ENCODE measurements around the gene CADM1.

The CADM1 gene

DNA sequence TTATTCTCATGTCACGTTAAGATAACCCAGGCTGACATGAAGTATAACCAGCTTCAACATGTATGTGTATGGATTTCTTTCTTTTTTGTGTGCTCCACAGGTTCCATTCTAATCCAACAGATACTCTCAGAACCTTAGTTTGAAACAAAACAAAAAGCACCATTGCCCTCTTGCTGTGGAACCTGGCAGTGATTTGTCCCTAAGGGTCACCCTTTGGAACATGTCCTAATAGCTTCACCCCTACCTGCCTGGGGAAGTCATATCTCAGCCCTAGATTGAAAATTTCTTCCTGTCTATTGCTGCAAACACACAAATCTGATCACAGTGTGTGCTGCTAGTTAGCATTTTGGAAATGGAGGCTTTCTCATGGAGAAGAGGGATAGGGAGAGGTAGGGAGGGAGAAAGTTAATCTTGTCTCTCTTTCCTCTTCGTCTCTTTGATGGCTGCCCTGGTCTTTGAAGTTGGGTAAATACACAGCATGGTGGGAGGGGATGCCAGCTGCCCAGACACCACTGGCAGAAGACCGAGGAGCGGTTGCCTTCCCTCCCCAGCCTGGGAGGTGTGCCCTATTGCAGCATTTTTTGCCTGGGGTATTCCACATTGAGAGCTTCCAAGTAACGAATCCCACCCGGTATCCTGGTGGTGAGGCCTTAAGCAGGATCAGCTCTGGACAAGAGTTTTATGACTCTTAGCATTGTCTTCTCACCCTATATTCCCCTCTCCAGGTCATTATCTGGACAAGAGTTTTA is 11.6 kb upstream of the CADM1 start:
- DNase-seq (ENCODE audit: low read depth): no peak

DNA sequence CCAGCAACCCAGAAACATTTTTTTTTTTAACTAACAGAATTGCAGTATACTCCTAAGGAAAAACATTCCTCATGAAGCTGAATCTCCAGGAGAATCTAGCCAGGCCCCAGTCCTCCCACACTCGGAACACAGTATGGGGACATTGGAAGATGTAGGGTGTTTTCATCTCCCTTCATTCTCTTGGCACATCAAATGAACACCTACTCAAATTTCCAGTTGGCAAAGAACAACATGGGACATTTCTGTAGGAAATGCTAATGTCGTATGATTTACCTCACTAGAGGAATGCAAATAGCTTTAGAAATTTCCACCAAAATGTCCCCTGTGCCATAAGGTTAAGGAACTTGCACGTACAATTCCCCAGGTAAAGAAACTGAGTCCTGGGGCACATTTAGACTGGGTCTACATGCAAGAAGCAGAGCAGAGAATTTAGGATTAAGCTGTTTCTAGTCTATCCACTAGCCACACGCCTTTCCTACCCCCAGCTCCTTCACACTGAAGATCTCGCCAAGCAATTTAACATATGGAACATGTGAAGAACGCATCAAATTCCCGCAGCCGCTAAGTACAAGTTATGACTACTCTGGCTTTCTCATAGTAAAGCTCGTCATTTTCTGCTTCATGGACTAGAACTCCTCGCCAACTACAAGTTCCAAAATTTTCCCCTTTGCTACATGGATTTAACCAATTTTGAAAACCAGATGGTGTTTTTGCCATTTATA is 2.9 kb upstream of the CADM1 start:
- DNase-seq (ENCODE audit: low read depth): no peak

DNA sequence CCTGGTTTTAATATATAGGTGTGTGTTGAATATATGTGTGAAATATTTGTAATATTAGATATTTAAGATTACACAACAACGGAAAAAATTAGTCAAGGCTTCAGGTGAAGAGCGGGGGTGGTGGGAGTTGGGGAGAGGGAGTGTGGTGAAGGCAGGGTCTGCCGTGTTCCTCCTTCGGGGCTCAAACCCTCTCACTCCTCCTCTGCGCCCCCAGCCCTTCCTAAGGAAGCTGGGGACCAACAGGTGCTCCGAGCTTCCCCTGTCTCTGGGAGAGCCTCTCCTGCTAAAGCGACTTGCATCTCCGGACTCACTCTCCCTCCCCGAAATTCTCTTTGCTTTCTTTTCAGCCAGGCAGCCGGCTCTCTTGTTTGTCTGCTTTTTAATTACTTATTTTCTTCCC is 960 bp upstream of the CADM1 start:
- DNase-seq (ENCODE audit: low read depth): no peak

DNA sequence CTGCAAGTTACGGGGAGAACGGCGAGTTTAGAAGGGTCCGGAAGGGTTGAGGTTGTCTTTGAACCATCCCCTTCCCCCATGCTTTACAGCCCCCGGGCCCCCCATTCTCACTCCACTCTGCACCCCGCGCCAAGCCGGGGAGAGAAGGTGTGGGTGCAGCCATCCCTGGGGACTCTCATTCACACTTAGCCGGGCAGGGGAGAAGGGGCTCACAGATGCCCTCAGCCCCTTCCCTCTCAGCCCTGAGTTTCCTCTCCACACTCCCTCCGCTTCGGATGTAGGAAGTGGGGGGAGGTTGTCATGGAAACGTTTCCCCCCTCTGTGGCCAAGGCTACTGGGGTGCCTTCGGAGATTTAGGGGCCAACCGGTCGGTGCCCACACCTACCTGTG is 334 bp downstream of the CADM1 start:
- no peak for DNase-seq (ENCODE audit: low read depth)

DNA sequence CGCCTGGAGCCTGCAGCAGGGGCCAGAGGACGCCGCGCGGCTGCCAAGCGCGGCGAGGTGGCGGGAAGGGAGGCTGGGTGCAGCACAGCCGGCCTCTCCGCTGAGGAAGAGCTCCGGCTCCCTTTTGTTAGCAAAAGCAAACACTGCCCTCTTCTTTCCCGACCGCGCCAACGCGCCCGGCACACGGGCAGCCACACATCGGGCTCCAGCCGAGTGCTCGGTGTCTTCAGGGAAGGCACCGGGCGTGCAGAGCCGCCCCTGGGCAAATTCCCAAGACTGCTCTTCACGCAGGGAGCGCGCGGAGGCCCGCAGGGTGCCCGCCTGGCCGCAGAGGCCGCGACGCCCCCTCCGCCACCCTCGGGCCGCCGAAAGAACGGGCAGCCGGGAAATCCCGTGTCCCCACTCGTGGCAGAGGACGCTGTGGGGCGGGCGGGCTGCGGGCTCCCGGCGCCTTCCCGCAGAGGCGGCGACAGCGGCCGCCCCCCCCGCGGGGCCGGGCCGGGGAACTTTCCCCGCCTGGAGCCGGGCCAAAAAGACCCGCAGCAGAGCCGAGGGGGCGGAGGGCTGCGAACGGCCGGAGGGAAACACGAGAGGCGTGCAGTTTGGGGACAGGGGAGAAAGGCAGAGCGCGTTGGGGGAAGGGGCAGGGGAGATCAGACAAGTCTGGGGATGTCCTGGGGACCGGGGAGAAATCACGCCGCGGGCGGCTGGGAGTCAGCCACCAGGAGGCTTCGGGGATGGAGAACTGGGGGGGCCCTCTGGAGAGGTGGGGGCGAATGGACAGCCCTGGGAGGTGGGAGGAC is 931 bp downstream of the CADM1 start:
- no peak for DNase-seq (ENCODE audit: low read depth)

DNA sequence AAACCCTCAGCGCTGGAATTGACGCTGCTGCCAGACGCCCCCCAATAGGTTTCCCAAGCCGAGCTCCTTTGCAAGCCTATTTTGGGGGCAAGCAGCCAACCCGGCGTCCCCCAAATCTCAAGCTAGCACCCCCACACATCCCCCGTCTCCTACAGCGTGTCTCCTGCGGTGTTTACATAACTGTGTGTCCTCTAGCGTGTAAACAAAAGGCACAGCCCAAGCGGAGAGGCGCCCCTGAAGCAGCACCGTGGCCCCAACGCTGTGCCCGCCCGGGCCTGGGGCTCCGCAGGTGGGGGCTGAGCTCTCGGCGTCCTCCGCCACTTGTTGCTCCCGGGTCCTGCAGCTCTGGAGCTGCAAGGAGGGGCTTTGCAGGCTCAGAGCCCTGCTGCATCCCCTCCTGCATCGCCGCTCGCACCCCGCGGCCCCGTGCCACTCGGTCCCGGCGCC is 1.6 kb downstream of the CADM1 start:
- no peak for DNase-seq (ENCODE audit: low read depth)

DNA sequence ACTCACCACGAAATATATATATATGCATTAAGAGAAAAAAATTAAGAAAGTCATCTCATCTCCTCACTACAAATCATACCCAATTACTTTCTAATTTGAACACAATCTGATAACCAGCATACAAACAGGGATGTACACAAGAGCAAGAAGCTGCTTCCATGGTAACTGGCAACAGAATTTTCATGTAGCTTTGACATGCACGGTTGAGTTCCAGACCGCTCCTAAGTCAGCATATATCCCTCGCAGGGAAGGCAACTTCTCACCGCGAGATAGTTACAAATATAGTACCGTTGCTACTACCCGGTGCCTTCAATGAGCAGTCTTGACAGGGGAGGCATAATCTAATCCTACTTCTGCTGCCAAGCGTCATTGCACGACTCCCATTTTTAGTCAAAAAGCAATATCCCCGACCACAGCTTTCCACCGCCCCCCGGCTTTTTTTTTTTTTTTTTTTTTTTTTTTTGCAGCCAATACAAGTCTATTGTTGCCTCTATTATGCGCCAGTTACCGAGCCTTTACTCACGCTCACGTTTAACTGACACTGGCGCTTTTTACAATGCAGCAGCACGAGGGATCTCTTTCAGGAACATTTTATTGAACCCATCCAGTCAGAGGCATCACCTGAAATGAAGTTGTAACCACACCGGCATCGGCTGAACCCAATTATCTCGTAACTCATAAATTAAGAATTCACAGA is 2.2 kb downstream of the CADM1 start:
- no peak for DNase-seq (ENCODE audit: low read depth)

DNA sequence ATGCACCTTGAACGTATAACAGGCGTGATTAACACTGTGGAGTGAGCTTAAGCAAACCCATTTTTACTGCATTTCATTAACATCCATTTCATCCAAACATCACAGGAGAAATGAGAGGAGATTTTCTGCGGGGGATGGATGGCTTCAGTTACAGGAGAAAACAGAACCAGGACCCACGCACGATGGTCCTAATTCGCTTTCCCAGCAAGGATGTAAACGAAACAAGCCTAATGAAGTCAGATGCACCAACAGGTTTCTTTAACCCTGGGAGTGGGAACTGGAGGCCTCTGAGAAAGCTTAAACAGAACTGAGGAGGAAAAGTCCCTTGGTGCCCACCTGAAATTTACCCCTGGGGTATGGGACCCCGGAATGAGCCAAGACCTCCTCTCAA is 2.7 kb downstream of the CADM1 start:
- no peak for DNase-seq (ENCODE audit: low read depth)

DNA sequence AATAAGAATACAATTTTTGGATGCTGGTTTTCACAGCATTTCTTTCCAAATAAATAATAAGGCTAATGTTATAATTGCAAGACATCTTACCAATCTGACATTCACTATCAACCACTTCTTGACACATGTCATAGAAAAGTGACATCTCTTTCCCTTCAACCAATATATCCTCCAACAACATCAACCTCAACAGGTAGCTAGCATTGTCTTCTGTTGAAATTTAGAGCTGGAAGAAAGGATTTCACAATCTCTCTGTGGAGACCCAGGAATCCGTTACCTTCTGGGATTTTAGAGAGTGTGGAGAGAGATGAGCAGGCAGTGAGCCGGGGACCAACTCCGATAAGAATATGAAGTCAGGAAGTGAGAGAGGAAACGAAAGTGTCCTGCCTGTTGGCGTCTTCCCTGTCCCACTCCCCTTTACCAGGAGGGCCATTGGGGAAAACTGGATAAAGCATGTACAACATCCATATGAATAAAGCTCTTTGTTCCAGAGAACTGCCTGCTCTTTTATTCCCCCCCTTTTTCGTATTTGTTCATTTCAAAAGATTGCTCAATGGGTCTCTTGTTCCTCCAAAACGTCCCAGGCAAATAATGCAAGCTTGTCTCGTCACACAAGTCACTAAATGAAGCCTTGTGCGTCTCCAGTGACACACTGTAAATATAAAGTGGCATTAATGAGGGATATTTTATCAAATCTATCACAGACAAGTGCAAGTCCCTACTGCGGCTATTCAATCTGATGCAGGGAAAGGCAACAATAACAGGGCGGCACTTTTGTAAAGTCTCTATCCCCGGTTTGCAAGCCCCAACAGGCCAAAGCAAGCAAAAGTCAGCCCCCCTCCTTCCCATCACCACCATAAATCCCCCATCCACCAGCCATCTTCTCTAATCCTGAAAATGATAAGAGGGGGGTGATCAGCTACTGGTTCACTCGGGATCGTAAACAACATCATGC is 3.4 kb downstream of the CADM1 start:
- no peak for DNase-seq (ENCODE audit: low read depth)

DNA sequence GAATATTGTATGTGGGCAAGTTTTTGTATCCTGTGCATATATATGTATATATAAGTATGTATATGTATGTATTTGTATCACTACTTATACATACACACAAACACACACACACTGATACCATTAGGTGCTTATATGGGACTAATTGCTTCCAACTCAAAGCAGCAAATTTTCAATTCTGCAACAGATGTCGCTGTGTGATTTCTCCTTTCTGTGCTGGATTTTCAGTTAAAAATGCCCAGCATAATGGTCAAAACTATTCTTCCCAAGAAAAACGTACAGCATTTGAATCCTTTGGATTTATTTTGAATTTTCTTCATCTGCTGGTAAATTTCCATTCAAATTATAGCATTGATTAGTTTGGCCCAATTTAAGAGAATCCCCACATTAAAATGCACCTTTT is 4.3 kb downstream of the CADM1 start:
- DNase-seq (ENCODE audit: low read depth): no peak

DNA sequence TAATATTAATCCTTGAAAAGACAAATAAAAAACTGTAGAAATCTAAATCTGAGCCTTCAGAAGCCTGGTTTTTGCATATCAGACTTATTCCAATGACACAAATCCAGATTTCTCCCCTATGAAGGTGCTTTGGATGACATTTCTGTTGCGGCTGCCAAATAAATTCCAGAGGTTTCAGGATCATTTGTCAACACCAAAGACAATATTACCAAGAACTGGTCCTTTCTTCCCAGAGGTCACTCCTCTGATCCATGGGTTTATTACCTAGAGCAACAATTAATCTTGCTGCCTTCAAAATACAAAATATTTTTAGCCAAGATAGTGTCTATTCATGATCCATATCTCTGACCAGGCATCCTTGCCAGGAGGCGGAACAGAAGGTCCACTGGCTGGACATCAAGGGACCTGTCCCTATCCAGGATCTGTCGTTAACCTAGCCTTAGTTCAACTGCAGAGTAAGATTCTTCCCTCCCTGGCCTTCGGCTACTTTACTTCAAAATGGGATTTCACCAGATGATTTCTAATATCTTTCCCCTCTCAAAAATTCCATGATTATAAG is 4.9 kb downstream of the CADM1 start:
- DNase-seq (ENCODE audit: low read depth): no peak

DNA sequence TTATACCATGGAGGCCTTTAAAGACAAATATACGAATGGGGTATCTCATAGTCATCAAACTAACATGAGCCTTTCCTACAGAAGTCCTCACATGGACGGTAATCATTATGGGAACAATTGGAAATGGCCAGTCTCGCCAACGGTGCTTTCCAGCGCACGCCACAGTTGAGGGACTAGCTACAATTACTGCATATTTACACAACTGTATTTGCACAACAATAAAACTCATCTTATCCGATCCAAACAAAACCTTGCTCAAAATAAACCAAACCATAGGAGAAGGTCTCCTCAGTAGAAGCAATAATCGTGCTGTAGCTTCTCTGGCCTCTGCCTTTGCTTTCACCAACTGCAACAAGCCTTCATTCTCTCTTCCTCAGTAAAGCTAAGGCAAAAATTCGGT is 5.9 kb downstream of the CADM1 start:
- no peak for DNase-seq (ENCODE audit: low read depth)

DNA sequence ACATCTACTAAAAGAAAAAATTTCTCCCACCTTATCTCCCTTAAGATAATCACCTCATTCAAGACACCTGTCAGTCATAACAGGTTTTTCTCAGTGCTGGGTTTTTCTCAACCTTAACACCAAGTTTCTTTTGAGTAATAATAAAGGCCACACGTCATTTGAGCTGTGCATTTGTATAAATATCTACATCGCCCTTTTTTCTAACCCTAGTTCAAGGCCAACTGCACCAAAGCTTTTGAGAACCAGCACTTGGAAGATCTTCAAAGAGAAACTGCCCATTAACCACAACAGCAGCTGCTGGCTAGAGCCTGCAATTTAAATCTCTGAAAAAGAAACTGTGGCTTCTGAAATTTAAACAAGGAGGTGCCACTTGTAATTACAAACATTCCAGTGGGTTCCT is 6.9 kb downstream of the CADM1 start:
- DNase-seq (ENCODE audit: low read depth): no peak

DNA sequence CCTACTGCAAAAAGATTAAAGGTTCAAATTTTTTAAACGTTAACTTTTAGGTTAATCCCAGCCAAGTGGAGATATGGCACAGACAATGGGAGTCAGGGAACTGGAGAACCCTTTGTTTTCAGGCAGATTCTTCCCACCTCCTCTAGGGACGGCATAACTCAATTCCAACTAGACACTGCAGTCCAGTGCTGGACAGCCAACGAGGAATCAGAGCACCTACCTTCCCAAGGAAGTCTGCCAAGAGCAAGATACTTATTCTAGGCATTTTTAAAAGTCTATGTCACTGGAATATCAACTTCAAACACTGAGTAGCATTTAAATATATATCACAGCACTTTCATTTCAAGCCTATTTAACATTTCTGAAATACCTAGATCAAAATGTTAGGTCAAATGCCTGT is 7.3 kb downstream of the CADM1 start:
- no peak for DNase-seq (ENCODE audit: low read depth)

DNA sequence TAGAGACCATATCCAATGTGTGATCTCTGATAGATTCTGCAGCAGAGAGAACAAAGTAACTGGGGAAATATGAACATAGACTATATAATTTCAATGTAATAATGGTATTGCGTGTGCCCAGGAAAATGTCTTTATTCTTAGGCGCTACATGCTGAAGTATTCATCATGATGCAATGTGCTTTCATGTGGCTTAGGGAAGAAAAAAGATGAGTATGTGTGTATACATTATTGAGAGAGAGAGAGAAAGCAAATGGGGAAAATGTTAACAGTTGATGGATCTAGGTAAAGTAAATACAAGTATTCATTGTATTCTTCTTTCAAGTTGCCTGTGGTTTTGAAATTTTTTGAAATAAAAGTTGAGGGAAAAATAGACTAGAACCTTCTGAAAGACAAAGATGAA is 10.3 kb downstream of the CADM1 start:
- no peak for DNase-seq (ENCODE audit: low read depth)

DNA sequence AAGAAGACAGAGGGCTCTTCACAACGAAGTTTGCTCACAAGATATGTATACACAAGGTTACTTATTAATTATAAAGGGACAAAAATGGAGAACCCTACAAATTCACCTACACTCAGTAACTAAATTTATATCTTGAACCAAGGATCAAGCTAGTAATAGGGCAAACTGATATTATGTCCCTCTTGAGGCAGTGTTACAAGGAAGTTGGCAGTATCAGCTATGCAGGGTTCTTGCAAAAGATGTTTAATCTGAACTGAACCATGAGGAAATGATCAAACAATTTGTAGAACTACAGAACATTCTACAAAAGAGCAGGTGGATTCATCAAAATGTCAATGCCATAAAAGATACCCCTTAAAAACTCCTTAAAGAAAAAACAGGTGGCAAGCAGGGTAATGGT is 10.7 kb downstream of the CADM1 start:
- DNase-seq (ENCODE audit: low read depth): no peak

DNA sequence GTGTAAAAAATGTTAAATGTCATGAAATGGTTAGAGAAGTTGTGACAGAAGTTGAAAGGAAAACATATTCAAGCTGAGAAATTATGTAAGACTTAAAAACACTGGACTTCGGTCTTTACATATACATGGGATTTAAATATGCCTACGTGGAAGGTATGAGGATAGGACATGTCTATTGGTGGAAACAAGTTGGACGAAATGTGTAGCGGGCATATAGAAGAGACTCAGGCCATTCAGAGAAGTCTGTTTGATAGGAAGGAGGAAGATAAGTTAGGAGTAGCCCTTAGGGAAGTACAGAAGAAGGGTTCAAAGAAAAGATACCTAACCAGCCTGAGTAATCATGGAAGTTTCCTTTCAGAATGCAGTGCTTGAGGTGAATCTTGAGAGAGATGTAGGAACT is 14.7 kb downstream of the CADM1 start:
- no peak for DNase-seq (ENCODE audit: low read depth)

DNA sequence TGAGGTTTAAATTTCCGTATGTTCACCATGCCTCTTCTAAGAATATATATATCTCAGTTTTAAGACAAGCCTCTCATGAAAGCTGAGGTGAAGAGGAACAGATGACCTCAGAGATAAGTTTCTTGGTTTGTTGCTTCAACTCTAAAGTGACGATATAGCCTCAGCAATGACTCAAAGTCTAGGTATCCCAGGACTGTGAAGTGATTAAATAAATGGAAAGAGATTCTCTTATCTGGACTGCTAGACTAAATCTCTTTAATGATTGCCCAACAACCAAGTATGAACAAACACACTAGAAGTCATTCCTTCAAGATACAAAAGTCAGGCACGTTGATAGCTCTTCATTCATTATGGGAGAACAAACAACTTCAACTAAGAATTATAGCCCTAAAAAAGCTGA is 15.3 kb downstream of the CADM1 start:
- DNase-seq (ENCODE audit: low read depth): no peak

DNA sequence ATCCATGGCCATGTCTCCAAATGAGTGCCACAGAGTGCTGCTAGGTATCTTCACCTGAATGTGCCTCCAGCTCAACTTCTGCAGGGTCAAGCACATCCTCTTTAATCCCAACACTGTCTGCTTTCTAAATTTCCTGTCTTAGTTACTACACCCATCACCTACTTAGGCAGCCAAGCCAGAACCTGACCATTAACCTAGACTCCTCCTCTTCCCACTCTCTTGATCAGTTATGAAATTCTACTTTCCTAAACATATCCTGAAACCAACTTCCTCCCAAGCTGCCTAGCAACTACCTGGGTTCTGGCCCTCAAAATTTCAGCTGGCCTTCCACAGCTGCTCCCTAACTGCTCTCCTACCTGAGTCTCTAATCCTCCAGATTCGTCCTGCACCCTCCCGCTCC is 22.7 kb downstream of the CADM1 start:
- no peak for DNase-seq (ENCODE audit: low read depth)

DNA sequence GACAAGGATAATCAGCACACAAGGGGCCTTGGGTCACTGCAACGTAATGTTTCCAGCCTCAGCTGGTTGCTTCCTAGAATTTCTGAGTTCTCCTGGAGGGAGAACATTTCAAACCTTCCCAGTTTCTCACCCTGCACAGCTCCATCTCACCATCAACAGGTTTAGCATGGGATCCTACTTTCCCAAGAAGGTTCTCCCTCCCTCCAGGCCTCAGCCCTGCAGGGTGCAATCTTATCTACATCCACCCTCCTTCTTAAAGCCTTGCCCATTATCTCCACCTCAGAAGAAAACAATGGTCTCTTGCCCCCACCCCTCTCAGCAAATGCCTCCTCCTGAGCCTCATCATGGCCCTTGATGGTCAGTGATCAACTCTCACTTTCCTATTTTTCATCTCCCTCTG is 23.6 kb downstream of the CADM1 start:
- no peak for DNase-seq (ENCODE audit: low read depth)

DNA sequence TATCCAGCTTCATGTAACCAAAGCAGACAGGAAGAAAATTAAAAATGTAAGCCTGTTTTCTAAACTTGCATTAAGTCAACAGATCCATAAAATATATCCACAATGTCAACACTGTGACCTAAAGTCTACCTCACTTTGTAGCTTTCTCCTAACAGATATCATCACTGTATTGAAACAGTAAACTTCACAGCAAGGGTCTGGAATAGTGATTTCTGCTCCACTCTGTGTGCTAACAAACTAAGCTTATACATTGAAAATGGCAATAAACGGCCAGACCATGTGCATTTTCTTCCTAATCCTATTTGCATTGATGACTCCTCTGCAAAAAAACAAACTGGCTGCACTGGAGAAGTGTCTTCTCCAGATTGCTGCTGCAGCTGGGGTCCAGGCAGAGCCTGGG is 26.8 kb downstream of the CADM1 start:
- DNase-seq (ENCODE audit: low read depth): no peak

Measured in T-helper 22 cell (primary cell).